ENCODE results near the gene NAP1L5.

The NAP1L5 gene

DNA sequence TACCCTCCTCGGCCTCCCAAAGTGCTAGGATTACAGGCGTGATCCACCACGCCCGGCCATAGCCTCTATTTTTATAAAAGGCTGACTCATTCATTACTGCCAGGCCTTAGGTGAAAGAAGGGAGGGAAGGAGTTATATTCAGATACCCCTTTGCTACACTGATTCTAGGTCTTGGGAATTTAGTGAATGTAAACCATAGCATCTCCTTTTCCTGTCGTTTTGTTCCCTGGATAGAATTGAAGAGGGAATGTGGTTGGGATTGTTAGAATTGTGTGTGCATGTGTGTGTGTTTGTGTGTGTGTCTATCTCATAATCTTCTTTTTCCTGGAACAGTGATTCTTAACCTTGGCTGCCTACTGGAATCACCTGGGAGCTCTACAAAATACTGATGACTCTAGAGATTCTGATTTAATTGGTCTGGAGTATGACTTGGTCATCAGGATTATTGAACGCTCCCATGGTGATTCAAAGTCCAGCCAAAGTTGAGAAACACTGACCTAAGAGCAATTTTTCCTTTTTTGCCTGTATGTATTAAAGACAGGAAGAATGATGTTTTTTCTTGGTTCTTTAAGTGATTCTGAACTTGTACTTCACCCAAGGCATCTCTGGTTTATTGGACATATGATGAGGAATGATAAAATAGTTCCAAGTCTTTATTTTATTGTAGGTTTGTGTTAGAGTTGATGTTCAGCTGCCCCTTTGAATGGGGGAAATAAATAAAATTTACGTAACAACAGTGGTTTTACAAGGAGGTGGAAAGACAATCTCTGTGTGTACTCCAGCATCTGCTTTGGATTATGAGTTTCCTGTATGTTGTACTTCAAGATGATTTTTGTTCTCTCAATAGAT is 37.0 kb downstream of the NAP1L5 start:
- DNase-seq (ENCODE audit: low spot score): no peak

DNA sequence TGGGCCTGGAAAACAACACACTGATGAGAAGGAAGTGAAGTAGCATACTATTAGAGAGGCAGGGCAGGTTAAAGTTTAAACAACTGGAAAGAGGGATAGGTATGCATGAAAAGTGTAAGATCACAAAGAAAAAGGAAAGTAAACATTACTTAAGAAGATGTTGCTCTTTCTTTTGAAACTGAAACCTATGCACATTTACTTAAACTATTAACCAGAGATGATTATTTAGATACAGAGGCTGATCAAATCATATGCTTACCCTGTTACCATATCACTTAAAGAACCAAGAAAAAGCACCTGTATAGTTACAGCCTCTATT is 37.8 kb downstream of the NAP1L5 start:
- DNase-seq (ENCODE audit: low spot score): no peak

DNA sequence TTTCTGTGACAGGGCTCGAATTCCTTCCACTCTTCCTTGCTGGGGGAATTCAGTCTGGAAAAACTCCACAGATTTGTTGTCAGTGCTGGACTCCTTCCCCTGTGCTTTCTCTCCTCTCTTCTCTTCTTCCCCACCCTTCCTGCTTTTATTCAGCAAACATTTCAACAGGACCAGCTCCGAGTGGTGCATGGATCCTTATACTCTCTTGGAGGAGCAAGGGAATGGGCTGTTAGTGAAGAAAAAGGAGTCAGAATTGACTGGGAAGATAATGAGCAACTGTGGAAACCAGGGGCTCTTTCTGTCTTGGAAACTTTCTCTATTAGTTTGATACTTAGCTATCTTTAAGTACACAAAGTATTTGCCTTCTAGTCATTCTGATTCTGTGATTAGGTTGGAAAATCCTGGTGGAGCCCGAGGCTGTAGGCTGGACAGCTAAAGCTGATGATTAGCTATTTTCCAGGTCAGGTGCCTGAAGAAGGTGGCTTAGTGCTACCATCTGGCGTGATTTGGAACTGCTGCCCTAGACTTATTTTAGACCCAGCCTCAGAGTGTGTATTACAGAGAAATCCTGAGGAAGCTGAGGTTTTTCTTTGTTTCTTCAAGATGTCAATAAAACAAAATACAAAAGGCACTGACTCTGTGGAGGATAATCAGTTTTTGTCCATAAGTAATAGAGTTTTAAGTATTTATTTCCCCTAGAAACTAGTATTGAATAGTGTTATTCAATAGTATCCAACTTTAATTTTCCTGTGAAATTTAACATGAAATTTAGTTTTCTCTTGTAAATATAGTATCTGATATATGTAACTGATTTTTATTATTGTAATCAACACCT is 38.4 kb downstream of the NAP1L5 start:
- peak; percentile 64 for DNase-seq (ENCODE audit: low spot score)

DNA sequence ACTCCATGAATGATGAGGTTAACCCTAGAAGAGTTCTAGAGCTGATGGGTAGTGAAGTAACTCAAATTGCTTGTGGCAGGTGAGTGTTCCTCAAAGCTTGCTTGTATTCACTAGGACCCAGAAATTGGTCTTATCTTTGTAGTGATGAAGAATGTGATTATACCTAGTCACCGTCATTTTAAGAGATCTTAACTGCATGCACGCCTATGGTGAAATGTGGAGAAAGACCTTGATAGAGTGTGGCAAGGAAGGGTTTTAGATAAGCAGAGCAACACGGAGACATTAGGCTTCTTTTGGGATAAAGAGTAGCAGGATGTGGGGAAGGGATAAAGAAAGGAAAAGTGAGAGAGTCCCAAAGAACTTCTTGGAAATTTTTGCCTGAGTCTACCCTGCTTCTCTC is 42.4 kb downstream of the NAP1L5 start:
- DNase-seq (ENCODE audit: low spot score): no peak

DNA sequence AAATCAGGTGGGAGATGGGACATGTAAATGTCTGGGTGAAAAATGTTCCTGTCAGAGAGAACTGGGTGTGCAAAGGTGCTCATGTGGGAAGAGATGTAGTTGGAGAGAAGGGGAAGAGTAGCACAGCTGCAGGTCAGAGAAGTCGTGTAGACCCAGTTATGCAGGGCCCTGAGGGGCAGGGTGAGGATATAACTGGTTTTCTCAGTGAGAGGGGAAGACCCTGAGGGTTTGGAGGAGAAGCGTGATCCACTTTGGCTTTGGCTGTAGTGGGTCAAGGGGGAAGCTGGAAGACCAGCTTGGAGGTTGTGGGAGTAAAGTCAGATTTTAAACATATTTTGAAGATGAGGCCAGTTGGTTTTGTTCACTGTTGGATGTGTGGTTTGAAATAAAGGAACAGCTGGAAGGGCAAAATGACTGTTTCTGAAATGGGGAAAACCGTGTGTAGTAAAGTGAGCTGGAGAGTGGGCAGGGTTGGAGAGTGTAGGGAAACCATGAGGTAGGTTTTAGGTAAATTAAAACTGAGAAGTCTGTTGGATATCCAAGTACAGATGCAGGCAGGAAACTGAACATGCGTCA is 44.2 kb downstream of the NAP1L5 start:
- DNase-seq (ENCODE audit: low spot score): no peak

DNA sequence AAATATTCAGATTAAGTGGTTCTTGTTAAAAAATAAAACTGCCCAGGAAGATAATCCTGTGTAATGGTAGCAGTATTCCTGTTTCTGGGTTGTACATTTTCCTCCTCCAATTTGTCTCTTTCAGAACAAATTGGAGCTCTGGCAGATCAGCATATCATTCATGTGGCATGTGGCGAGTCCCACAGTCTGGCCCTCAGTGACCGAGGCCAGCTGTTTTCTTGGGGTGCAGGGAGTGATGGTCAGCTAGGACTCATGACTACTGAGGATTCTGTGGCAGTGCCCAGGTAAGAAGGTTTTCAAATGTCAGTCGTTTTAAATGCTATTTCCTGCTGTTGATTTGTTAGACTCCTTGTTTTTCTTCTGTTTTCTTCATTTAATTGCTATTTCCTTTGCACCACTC is 47.9 kb downstream of the NAP1L5 start:
- DNase-seq (ENCODE audit: low spot score): no peak

GRCh38 chr4:88646528-88647280 is 50.9 kb downstream of the NAP1L5 start:
- no peak for DNase-seq (ENCODE audit: low spot score)

GRCh38 chr4:88645994-88646393 is 51.6 kb downstream of the NAP1L5 start:
- no peak for DNase-seq (ENCODE audit: low spot score)
